DOHH2 (cell line): Measurements from ENCODE around the gene PNCK.
A peak's percentile ranks its signal among the peaks of the same experiment; 100 is the strongest.

Source experiments
- H3F3A ChIP-seq: fragments of 200-600 bp; sonication (generic), shearing (Covaris generic); 2 replicates; pipeline ENCODE4 v1.6.0; 2016; ENCODE audit warnings: antibody characterized with exemption, mild to moderate bottlenecking; ENCODE audit not compliant: control insufficient read depth, insufficient read depth
- H3K27ac ChIP-seq: fragments of 200-600 bp; sonication (generic); 2 replicates; pipeline ENCODE4 v1.5.1; 2014; ENCODE audit warnings: low read depth, mild to moderate bottlenecking, low read length, moderate library complexity
- H3K27me3 ChIP-seq: fragments of 200-600 bp; sonication (generic); 2 replicates; pipeline ENCODE4 v1.6.1; 2014; ENCODE audit warnings: mild to moderate bottlenecking, low read length, mixed read lengths; ENCODE audit not compliant: control insufficient read depth
- H3K36me3 ChIP-seq: fragments of 200-600 bp; sonication (generic); 2 replicates; pipeline ENCODE4 v1.6.1; 2014; ENCODE audit warnings: mild to moderate bottlenecking, low read length, moderate library complexity, mixed read lengths; ENCODE audit not compliant: control insufficient read depth
- H3K4me1 ChIP-seq: fragments of 200-600 bp; sonication (generic); 2 replicates; pipeline ENCODE4 v1.6.1; 2014; ENCODE audit warnings: mild to moderate bottlenecking, low read length, mixed read lengths; ENCODE audit not compliant: control insufficient read depth
- H3K4me2 ChIP-seq: fragments of 200-600 bp; sonication (generic); 2 replicates; pipeline ENCODE4 v1.6.0; 2014; ENCODE audit warnings: mild to moderate bottlenecking, low read length, moderate library complexity
- H3K4me3 ChIP-seq: fragments of 200-600 bp; sonication (generic); 2 replicates; pipeline ENCODE4 v1.5.1; 2014; ENCODE audit warnings: mild to moderate bottlenecking, low read length, mixed read lengths
- H3K79me2 ChIP-seq: fragments of 200-600 bp; sonication (generic); 2 replicates; pipeline ENCODE4 v1.6.1; 2014; ENCODE audit warnings: mild to moderate bottlenecking, low read length, mixed read lengths; ENCODE audit not compliant: control insufficient read depth
- H3K9me2 ChIP-seq: fragments of 200-600 bp; sonication (generic); replicated peaks from 2 replicates; pipeline ENCODE4 v1.6.1; 2014; ENCODE audit warnings: mild to moderate bottlenecking, low read length, mixed read lengths; ENCODE audit not compliant: control insufficient read depth
- H3K9me3 ChIP-seq: fragments of 200-600 bp; sonication (generic); 2 replicates; pipeline ENCODE4 v1.6.1; 2014; ENCODE audit warnings: antibody characterized with exemption, low read length, mixed read lengths; ENCODE audit not compliant: control insufficient read depth, insufficient read depth
- H4K20me1 ChIP-seq: fragments of 200-600 bp; sonication (generic); 2 replicates; pipeline ENCODE4 v1.6.0; 2014; ENCODE audit warnings: low read depth, mild to moderate bottlenecking, antibody characterized with exemption, low read length, moderate library complexity; ENCODE audit not compliant: control insufficient read depth, insufficient read depth
- CTCF ChIP-seq: fragments of 200-600 bp; sonication (generic); IDR thresholded peaks from one replicate; pipeline ENCODE4 v1.5.1; 2014; ENCODE audit warnings: antibody characterized with exemption, mild to moderate bottlenecking, low read depth, low read length; ENCODE audit not compliant: poor library complexity, severe bottlenecking
- EZH2phosphoT487 ChIP-seq: fragments of 200-600 bp; sonication (generic); IDR thresholded peaks from 2 replicates; pipeline ENCODE4 v1.6.1; 2017; ENCODE audit warnings: borderline replicate concordance, mild to moderate bottlenecking, antibody characterized with exemption, low read length, moderate library complexity, mixed read lengths

The PNCK gene

GRCh38 chrX:153688071-153688470 lies 14.5 kb upstream of the PNCK start:
- Histone ChIP-seq H3K4me3 (no peak overlapping the region), H3K9me3 (no peaks in the 10 kb centered on the region), H3K9me2 (no peaks in the 10 kb centered on the region), H3K27me3 (no peaks in the 10 kb centered on the region), H3K4me2 (no peak overlapping the region), H3K27ac (no peak overlapping the region), H3F3A (no peaks in the 10 kb centered on the region), H4K20me1 (no peaks in the 10 kb centered on the region), H3K4me1 (peaks cover 4% of the 10 kb centered on the region; the same call in 1 of the 2 replicates), H3K36me3 (no peaks in the 10 kb centered on the region), H3K79me2 (no peaks in the 10 kb centered on the region)
- no peak for TF ChIP-seq CTCF
- TF ChIP-seq EZH2phosphoT487: no peak

GRCh38 chrX:153687121-153688039 lies 13.8 kb upstream of the PNCK start, which contains the start of gene SLC6A8:
Gene SLC6A8 (plus strand): TSS chrX:153687926. CDS start chrX:153688575, 649 bp downstream.
- Histone ChIP-seq H3K4me2 (peak within 1 kb of the TSS; percentile 48), H4K20me1 (no peaks in the 10 kb centered on the region), H3K79me2 (no peaks in the 10 kb centered on the region), H3K27ac (no peak within 1 kb of the TSS), H3K9me3 (no peaks in the 10 kb centered on the region), H3K4me1 (peaks cover 4% of the 10 kb centered on the region; the same call in 1 of the 2 replicates), H3K4me3 (peak within 1 kb of the TSS; percentile 28; the same call in 1 of the 2 replicates), H3F3A (no peaks in the 10 kb centered on the region), H3K9me2 (no peaks in the 10 kb centered on the region), H3K36me3 (no peaks in the 10 kb centered on the region), H3K27me3 (no peaks in the 10 kb centered on the region)
- TF ChIP-seq CTCF (peak; percentile 35), EZH2phosphoT487 (no peak)

GRCh38 chrX:153686711-153687110 lies 13.1 kb upstream of the PNCK start:
- Histone ChIP-seq H3K9me2 (no peaks in the 10 kb centered on the region), H3K4me1 (peaks cover 4% of the 10 kb centered on the region; the same call in 1 of the 2 replicates), H3K27me3 (no peaks in the 10 kb centered on the region), H3K9me3 (no peaks in the 10 kb centered on the region), H3K4me3 (no peak overlapping the region), H3K4me2 (no peak overlapping the region), H3K79me2 (no peaks in the 10 kb centered on the region), H3K27ac (no peak overlapping the region), H4K20me1 (no peaks in the 10 kb centered on the region), H3F3A (no peaks in the 10 kb centered on the region), H3K36me3 (no peaks in the 10 kb centered on the region)
- TF ChIP-seq EZH2phosphoT487 (no peak), CTCF (no peak)
